ENCODE measurements around the gene RASGEF1B. TPM values are rescaled to one million over a fixed set of nuclear protein-coding genes. Genes with fewer than 3 reads are reported as not detected.

Gene RASGEF1B
- total and polyA plus RNA-seq, 2 donors (not counting 3 experiments of a cell fraction or from before 2014, with no cell fraction given): not detected

DNA sequence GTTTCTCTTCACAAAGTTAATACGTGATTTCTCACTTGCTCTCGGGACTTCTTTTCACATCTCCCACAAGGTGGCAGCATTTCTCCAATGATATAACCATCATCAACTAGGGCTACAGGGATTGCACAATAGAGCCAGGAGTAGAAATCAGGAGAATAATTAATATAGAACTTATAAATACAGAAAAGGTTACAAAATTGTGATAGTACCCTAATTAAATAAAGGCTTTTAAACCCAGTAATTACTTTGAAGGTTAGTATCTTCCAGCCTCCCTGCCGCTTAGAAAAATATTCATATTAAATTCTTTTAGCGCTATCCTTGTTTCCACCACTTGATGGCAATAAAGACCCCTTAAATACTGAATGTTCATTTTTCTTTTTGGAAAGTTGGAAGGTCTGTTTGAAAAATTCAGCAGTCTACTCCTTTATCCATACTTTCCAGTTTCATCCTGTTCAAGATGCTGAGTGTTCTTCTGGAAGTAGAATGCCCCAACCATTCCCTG, 65.8 kb downstream of the RASGEF1B start:
- intact Hi-C loops (cut with micrococcal nuclease) (loop anchor here (1.0 kb wide), 3 partner anchors 61 to 796 kb away; no protein-coding TSS in a partner anchor), dilution Hi-C loops (cut with MboI; ENCODE audit: extremely low pct_ligation_motif_present, low sequenced_read_pairs) (no loop called here)
- BruUV-seq (replicated peaks): no TSS peak
- Histone ChIP-seq H3K9me1 (replicated peaks; ENCODE audit: control insufficient read depth, extremely low read depth, insufficient read depth, low read length) (no peaks in the 10 kb centered on the region), H3K79me2 (ENCODE audit: control insufficient read depth, insufficient read depth, low read length) (no peaks in the 10 kb centered on the region), H4K20me1 (replicated peaks; ENCODE audit: control insufficient read depth, extremely low read depth, insufficient read depth, low read length) (no peaks in the 10 kb centered on the region), H3K36me3 (ENCODE audit: control insufficient read depth in 2 of 2, extremely low read depth in 1 of 2, insufficient read depth in 2 of 2, low read length in 2 of 2) (no peaks in the 10 kb centered on the region), H3K9me3 (replicated peaks; ENCODE audit: control insufficient read depth, insufficient read depth, low read length) (no peaks in the 10 kb centered on the region), H3K27me3 (ENCODE audit: control insufficient read depth in 2 of 2, insufficient read depth in 2 of 2, low read length in 2 of 2) (no peaks in the 10 kb centered on the region), H3K9ac (replicated peaks; ENCODE audit: extremely low read depth, insufficient read depth, low read length) (no peak overlapping the region), H3K4me2 (ENCODE audit: insufficient read depth, low read length) (peak overlapping the region; percentile 43), H3K4me1 (ENCODE audit: control insufficient read depth, extremely low read depth, insufficient read depth, low read length) (no peaks in the 10 kb centered on the region), H2AFZ (ENCODE audit: low read depth, low read length) (no peak overlapping the region), H3K27ac (ENCODE audit: insufficient read depth, low read depth, low read length) (no peak overlapping the region), H3K4me3 (replicated peaks in 1 of 3; ENCODE audit: insufficient read depth in 1 of 3, low read depth in 1 of 3, low read length in 3 of 3) (no peak overlapping the region)
- DNase-seq (ENCODE audit: low read depth, low spot score) (peak; percentile 72), FAIRE-seq (peak; percentile 85)
- no peak for TF ChIP-seq MYC (IDR thresholded peaks at IDR 0.05; ENCODE audit: low read depth, low read length)
- TF ChIP-seq, protein P1, sequence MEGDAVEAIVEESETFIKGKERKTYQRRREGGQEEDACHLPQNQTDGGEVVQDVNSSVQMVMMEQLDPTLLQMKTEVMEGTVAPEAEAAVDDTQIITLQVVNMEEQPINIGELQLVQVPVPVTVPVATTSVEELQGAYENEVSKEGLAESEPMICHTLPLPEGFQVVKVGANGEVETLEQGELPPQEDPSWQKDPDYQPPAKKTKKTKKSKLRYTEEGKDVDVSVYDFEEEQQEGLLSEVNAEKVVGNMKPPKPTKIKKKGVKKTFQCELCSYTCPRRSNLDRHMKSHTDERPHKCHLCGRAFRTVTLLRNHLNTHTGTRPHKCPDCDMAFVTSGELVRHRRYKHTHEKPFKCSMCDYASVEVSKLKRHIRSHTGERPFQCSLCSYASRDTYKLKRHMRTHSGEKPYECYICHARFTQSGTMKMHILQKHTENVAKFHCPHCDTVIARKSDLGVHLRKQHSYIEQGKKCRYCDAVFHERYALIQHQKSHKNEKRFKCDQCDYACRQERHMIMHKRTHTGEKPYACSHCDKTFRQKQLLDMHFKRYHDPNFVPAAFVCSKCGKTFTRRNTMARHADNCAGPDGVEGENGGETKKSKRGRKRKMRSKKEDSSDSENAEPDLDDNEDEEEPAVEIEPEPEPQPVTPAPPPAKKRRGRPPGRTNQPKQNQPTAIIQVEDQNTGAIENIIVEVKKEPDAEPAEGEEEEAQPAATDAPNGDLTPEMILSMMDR (IDR thresholded peaks at IDR 0.05; ENCODE audit: extremely low read depth in 1 of 2, insufficient read depth in 1 of 2, low read depth in 1 of 2, low read length in 2 of 2): peak; percentile 32 to 33
- ChIA-PET POLR2A (no interaction called here), CTCF (interaction anchor here (1.0 to 1.6 kb wide), 3 partner anchors 795 to 863 kb away, joined by 4 to 9 read pairs (median 6); no protein-coding TSS in a partner anchor)

DNA sequence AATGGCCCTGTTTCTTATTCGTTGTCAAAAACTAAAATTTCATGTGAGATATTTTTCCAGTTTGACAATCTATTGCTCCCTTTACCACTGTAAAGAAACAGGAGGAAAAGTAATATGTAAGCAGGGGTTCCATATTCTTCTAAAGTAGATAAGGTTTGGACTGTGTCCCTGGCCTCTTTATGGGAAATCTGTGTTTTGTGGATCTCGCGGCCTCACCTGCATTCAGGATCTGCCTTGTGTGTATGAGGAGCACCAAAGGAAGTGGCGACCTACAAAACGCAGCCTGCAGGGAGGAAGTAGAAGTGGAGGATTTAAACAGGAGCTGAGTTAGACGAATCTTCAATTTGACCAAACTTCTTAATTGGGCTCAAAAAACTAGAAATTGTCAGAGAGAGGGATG, 67.0 kb downstream of the RASGEF1B start:
- Histone ChIP-seq H3K27ac (ENCODE audit: insufficient read depth, low read depth, low read length) (no peak overlapping the region), H3K27me3 (ENCODE audit: control insufficient read depth in 2 of 2, insufficient read depth in 2 of 2, low read length in 2 of 2) (no peaks in the 10 kb centered on the region), H3K36me3 (ENCODE audit: control insufficient read depth in 2 of 2, extremely low read depth in 1 of 2, insufficient read depth in 2 of 2, low read length in 2 of 2) (no peaks in the 10 kb centered on the region), H3K79me2 (ENCODE audit: control insufficient read depth, insufficient read depth, low read length) (no peaks in the 10 kb centered on the region), H3K9ac (replicated peaks; ENCODE audit: extremely low read depth, insufficient read depth, low read length) (no peak overlapping the region), H3K4me1 (ENCODE audit: control insufficient read depth, extremely low read depth, insufficient read depth, low read length) (no peaks in the 10 kb centered on the region), H3K9me3 (replicated peaks; ENCODE audit: control insufficient read depth, insufficient read depth, low read length) (no peaks in the 10 kb centered on the region), H3K9me1 (replicated peaks; ENCODE audit: control insufficient read depth, extremely low read depth, insufficient read depth, low read length) (no peaks in the 10 kb centered on the region), H3K4me2 (ENCODE audit: insufficient read depth, low read length) (no peak overlapping the region), H2AFZ (ENCODE audit: low read depth, low read length) (no peak overlapping the region), H3K4me3 (replicated peaks in 1 of 3; ENCODE audit: insufficient read depth in 1 of 3, low read depth in 1 of 3, low read length in 3 of 3) (no peak overlapping the region), H4K20me1 (replicated peaks; ENCODE audit: control insufficient read depth, extremely low read depth, insufficient read depth, low read length) (no peaks in the 10 kb centered on the region)
- CTCF ChIA-PET: interaction anchor here (1.0 to 1.5 kb wide), 2 partner anchors 9 to 864 kb away, joined by 3 to 9 read pairs; no protein-coding TSS in a partner anchor
- FAIRE-seq: no peak
- POLR2A ChIA-PET: no interaction called here
- BruUV-seq (replicated peaks): no TSS peak
- no peak for DNase-seq (ENCODE audit: low read depth, low spot score)
- TF ChIP-seq GATA2 (IDR thresholded peaks at IDR 0.05; ENCODE audit: insufficient read depth, insufficient read length, low read depth, low read length) (no peak), MYC (IDR thresholded peaks at IDR 0.05; ENCODE audit: low read depth, low read length) (no peak), EZH2 (IDR thresholded peaks at IDR 0.05; ENCODE audit: borderline replicate concordance, low read depth, low read length, severe bottlenecking) (no peak), JUN (IDR thresholded peaks at IDR 0.05; ENCODE audit: borderline replicate concordance, insufficient read depth, insufficient read length, low read depth) (no peak)
- TF ChIP-seq, protein P2, sequence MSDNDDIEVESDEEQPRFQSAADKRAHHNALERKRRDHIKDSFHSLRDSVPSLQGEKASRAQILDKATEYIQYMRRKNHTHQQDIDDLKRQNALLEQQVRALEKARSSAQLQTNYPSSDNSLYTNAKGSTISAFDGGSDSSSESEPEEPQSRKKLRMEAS (IDR thresholded peaks at IDR 0.05; ENCODE audit: insufficient read depth, insufficient read length): no peak
- dilution Hi-C loops (cut with MboI; ENCODE audit: extremely low pct_ligation_motif_present, low sequenced_read_pairs) (no loop called here), intact Hi-C loops (cut with micrococcal nuclease) (loop anchor here (1.0 kb wide), 1 partner anchor 63 kb away; no protein-coding TSS in a partner anchor)

Measured in endothelial cell of umbilical vein (primary cell).